GM19043 (cell line): ENCODE measurements around the gene PHACTR2.
"Not testable (repeated sequence)": the region's sequence is repeated elsewhere in the genome, so short reads cannot be mapped to it uniquely, and the experiment has no call there.

Experiments
- ATAC-seq: cut with Tn5 transposase; IDR thresholded peaks from one replicate; pipeline ENCODE4 v1.9.1; 2021; ENCODE audit warnings: low read depth; ENCODE audit not compliant: unreplicated experiment

The PHACTR2 gene

DNA sequence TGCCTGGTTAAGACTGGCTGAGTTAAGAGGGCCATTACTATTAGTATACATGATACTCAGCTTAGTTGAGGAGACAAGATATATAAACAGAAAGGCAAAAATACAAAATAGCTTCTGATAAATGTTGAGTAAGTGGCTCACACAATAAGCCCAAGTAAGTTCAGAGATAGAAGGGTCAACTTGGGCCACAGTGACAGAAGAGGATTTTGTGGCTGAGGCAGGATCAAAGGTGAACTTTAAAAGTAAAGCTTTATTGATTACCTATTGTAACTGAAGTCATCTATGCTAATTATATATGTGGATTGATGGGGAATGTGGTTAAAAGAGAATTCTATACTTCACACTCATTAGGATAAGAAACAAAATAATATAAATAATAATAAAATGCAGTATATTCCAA is 80.8 kb downstream of the PHACTR2 start:
- no peak for ATAC-seq

DNA sequence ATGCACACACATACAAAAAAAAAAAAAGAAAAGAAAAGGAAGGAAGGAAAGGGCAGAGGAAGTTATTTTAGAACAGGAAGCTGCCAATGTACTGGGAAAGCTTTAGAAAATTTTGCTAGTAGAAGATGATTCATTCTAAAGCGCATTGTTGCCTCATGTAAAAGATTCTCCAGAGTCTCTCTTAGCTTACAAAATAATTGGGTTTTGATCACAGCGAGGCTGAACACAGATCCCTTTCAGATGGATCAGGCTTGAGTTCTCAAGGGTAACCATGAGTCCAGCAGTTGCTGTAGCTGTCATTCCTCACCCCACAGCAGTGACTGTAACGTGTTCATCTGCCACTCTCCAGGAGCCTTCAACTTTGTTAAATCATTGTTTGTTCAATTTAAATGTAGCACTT is 81.9 kb downstream of the PHACTR2 start:
- ATAC-seq, result no peak

- no peak for ATAC-seq
Observed at GRCh38 chr6:143761074-143761473, 83.3 kb downstream of the PHACTR2 start.

- no peak for ATAC-seq
Observed at GRCh38 chr6:143762126-143762525, 84.4 kb downstream of the PHACTR2 start.

- no peak for ATAC-seq
Observed at GRCh38 chr6:143765422-143766184, 87.8 kb downstream of the PHACTR2 start.

DNA sequence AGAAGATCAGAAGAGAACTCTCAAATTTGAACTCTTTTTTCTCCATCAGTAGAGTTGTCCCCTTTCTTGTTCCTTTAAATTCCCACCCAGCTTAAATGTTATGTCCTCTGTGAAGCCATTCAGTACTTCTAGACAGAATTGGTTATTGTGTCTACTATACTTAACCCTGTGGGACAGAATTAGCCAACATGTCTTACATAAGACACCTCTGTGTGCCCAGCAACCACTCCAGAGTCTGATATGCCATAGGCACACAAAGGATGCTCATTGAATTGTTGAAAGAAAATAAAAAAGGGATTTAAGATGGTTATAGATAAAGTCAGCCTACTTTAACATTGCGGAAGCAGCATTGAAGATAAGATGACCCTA is 88.4 kb downstream of the PHACTR2 start:
- no peak for ATAC-seq

GRCh38 chr6:143767433-143767832 is 89.7 kb downstream of the PHACTR2 start:
- ATAC-seq, result no peak

DNA sequence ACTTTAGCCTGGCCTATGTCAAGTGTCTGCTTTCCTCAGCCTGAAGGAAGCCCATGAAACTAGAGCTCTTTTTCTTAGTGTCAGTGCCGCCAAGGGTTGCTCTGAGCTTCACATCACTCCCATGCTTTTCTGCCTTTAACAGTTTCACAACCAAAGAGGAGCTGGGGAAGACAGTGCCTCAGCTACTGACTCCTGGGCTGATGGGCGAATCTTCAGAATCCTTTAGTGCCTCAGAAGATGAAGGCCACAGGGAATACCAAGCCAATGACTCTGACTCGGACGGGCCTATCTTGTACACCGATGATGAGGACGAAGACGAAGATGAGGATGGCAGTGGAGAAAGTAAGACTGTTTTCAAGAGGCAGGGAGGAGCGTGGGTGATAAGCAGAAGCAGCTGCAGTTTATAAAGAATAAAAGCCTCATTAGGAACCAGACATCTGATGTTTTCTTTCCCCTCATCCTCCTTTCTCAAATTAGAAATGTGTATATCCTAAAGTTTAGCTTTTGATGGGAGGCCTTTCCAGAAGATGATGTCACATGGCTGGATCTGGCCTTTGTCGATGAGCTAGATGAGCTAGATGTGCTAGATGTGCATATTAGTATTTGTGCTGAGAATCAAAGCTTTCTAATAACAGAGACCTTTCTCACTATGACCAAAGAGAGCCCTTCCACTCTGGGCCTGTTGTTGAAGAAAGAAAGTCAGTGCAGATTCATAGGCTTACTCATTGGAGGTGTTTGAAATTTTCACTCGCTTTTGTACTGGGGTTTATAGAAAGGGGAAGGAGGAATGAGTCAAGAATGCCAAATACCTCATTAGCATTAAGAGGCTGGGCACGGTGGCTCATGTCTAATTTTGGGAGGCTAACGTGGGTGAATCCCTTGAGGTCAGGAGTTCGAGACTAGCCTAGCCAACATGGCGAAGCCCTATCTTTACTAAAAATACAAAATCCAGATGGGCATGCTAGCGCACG is 94.6 kb downstream of the PHACTR2 start:
- ATAC-seq, result no peak

DNA sequence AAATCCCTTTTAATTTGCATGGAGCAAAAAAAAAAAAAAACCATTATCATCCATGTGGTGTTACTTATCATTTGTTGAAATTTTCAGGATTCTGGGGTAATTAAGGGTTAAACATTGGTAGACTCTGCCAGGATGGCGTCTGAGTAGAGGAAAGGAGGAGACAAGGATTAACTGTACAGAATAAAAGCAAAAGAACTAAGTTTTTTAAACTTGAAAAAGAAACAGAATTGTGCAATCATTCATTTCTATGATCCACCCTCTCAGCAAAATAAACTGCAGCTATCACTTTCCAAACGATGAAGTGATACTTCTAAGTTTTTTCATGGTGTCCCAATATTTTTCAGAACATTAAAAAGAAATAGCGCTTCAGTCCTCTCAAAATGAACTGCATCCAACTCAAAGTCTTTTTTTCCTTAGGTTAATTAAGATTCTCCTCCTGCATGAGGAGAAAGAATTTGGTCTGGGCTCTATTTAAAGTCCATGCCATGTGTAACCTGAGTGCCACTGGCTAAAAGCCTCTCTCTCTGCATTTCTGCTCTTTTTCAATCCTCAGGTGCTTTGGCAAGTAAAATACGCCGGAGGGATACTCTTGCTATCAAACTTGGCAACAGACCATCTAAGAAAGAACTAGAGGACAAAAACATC is 95.9 kb downstream of the PHACTR2 start:
- ATAC-seq, result no peak

DNA sequence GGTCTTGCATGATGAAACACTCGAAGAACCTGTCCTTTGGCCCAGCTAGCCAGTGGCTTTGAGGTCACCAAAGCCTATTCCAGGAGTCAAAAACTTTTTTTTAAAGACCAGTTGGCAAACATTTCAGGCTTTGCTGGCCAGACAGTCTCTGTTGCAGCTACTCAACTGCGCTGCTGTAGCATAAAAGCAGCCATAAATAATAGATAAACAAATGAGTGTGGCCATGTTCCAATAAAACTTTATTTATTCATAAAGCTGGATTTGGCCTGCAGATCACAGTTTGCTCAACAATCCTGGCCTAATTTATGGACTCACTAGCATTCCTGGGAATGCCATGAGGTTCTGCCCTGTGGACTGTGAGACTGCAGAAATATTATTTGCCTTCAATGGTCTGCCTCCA is 96.6 kb downstream of the PHACTR2 start:
- ATAC-seq, result no peak

DNA sequence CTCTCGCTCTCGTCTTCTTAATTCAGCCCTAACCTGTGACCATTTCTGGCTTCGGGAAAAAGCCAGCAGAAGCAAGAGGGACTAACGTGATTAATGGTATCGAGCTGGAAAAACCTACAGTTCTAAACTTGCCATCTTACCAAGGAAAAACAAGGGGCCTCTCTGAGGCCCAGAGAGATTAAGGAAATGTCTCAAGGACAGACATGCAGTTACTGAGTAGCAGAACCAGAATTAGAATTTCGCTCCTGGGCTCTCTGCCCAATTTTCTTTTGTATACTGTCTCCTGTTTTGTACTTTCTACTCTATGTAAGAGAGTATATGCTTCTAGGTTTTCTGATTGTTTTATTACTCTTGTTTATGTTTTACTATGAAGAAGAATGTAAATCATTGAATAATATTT is 97.6 kb downstream of the PHACTR2 start:
- ATAC-seq, result no peak

- no peak for ATAC-seq
Observed at GRCh38 chr6:143778926-143779325, 101.2 kb downstream of the PHACTR2 start.

- ATAC-seq, result no peak
Observed at GRCh38 chr6:143782481-143782880, 104.7 kb downstream of the PHACTR2 start.

- no peak for ATAC-seq
Observed at GRCh38 chr6:143783077-143783476, 105.3 kb downstream of the PHACTR2 start.

DNA sequence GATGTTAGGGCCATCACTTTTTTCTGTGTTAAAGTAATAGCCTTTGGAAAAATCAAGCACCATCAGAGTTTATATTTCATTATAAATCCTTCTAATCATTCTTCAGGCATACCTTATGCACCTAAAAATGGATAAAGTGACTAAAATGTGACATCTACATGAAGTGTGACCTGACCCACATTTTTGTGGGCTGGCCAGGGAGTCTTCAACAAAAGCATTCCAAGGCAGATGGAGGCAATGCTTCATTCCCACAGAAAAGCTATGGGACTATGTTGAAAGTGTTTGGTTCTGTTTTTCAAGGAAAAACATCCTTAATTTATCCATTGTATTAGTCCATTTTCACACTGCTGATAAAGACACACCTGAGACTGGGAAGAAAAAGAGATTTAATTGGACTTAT is 106.6 kb downstream of the PHACTR2 start:
- no peak for ATAC-seq

GRCh38 chr6:143786371-143786770 is 108.6 kb downstream of the PHACTR2 start:
- not testable (repeated sequence) for ATAC-seq

GRCh38 chr6:143792402-143793279 is 114.9 kb downstream of the PHACTR2 start:
- ATAC-seq, result no peak

- ATAC-seq, result no peak
Observed at GRCh38 chr6:143793280-143793619, 115.5 kb downstream of the PHACTR2 start.

DNA sequence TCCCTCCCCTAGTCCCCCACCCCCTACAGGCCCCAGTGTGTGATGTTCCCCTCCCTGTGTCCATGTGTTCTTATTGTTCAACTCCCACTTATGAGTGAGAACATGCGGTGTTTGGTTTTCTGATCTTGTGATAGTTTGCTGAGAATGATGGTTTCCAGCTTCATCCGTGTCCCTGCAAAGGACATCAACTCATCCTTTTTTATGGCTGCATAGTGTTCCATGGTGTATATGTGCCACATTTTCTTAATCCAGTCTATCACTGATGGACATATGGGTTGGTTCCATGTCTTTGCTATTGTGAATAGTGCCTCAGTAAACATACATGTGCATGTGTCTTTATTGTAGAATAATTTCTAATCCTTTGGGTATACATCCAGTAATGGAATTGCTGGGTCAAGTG is 118.8 kb downstream of the PHACTR2 start:
- not testable (repeated sequence) for ATAC-seq

DNA sequence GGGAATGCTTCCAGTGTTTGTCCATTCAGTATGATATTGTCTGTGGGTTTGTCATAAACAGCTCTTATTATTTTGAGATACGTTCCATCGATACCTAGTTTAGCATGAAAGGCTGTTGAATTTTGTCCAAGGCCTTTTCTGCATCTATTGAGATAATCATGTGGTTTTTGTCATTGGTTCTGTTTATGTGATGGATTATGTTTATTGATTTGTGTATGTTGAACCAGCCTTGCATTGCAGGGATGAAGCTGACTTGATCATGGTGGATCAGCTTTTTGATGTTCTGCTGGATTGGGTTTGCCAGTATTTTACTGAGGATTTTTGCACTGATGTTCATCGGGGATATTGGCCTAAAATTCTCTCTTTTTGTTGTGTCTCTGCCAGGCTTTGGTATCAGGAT is 120.7 kb downstream of the PHACTR2 start:
- not testable (repeated sequence) for ATAC-seq
